Raji (cell line): ENCODE data around the gene PPP1R3D.

Experiments
- POLR2A ChIP-seq: IDR thresholded peaks from 2 replicates; pipeline ENCODE4 v1.6.1; 2011; ENCODE audit warnings: low read depth, low read length, control low read depth; ENCODE audit not compliant: insufficient read depth

Gene PPP1R3D

GRCh38 chr20:59937150-59937549 is 3.0 kb downstream of the PPP1R3D start:
- no peak for TF ChIP-seq POLR2A

DNA sequence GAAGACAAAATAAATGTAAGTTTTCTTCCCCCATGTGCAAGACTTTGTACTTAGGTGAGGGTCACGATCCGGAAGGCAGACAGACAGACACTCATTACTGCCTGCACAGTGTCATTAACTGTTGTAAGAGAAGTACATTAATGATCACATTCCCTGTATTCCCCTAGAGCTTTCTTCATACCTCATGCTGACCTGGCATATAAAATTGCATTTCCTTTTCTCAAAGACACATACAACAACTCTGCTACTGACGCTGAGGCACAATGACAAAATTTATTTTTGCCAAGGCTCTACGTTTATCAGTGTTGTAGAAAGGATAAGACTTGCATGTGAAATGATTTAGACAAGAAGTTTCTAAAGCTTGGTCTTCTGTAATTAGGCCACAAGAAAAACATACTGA is 3.7 kb downstream of the PPP1R3D start:
- no peak for TF ChIP-seq POLR2A

DNA sequence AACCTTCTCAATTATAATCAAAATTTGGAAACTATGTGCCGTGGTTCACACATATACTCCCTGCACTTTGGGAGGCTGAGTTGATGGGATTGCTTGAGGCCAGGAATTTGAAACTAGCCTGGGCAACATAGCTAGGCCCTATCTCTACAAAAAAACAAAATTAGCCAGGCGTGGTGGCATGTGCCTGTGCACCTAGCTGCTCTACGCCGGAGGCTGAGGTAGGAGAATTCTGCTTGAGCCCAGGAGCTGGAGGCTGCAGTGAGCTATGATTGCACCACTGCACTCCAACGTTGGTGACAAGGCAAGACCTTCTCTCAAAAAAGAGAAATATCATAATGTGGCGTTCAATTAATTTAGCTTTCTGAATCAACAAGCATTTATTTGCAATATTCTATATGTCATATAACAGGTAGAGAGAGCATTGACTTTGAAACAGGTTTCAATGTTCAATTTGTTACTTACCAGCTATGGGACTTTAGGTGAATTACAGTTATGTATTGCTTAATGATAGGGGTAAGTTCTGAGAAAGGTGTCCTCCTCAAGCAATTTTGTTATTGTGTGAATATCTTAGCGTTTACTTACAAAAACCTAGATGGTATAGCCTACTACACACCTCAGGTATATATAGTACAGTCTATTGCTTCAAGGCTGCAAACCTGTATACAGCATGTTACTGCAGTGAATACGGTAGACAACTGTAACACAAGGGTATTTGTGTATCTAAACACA is 4.5 kb downstream of the PPP1R3D start:
- no peak for TF ChIP-seq POLR2A

DNA sequence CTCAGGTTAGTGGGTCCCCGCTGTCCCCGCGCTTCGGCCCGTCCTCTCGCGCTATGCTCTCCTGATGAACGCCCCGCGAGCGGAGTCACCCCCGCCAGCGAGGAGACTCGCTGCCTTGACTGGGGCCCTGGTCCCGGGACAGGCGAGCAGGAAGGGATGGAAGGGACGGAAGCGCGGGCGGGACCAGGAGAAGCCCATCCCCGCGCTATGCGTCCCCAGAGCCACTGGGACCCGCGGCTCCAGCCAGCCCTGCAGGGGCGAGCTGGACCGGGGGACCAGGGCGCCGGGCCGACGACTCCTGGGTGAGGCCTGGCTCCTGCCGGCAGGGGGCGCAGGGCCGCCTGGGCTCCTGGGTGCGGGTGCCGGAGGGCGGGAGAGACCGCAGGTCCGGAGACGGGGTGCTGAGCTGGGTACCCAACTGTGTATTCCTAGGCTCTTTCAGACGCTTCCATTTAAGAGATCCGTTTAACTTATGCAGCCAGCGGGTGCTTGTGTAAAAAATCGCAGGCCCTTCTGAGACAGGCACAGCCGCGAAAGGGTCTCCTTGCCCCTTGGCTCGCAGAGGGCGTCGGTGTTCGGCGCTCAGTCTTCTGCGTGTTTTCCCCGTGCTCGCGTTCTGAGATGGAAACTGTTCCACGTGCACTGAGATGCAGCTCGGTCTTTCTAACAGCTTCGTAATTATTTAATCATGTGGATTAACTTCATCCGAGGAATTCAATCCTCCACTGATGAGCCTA is 6.1 kb downstream of the PPP1R3D start:
- TF ChIP-seq POLR2A: no peak

DNA sequence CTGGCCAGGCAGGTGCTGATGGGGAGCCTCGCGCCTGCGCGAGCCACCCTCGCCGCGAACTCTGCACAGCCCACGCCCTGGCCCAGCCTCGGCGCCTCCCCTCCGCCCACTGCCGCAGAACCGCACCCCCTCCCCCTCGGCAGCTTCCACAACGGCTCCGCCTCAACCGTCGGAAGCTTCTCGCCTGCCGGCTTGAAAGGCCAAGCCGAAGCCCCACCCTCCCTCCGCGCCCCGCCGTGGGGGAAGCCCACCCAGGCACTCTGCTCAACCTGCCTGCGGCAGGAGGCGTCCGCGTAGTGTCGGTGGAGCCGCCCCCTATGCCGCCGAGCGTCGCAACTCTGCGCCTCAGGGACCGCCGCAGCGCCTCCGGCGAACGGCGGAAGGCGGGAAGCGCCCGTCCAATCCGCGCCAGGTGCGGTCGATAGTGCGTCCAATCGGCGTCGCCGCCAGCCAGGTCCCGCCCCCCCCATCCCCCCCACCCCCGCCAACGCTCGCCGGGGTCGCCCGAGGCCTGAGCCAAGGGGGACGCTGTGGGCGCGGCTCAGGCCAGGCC is 6.7 kb downstream of the PPP1R3D start, which contains the start of gene SYCP2:
SYCP2 (minus strand) TSS at position 342 of the 553 bp plus-strand sequence. CDS start 11,224 bp downstream, outside the sequence.
- no peak for TF ChIP-seq POLR2A

GRCh38 chr20:59932616-59933295 is 7.3 kb downstream of the PPP1R3D start:
- no peak for TF ChIP-seq POLR2A

- TF ChIP-seq POLR2A: no peak
Observed at GRCh38 chr20:59931511-59932312, 8.4 kb downstream of the PPP1R3D start.

DNA sequence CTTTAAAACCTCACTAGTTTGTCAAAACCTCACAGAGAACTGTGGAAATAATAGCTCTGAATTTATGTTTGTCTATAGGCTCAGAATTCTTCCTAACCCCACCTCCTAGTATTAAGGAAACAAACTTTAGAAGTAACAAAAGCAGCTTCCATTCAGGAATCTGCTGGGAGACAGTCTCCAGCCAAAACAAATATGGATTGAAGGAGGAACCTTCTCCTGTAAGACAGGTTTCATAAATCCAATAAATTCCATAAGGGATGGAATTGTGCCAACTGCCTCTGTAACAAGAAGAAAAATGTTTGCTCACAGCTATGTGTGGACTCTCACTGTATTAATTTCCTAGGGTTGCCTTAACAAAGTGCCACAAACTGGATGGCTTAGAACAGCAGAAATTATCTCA is 14.2 kb downstream of the PPP1R3D start:
- TF ChIP-seq POLR2A: no peak

- no peak for TF ChIP-seq POLR2A
Observed at GRCh38 chr20:59925359-59925758, 14.7 kb downstream of the PPP1R3D start.

- no peak for TF ChIP-seq POLR2A
Observed at GRCh38 chr20:59923514-59923913, 16.6 kb downstream of the PPP1R3D start.

DNA sequence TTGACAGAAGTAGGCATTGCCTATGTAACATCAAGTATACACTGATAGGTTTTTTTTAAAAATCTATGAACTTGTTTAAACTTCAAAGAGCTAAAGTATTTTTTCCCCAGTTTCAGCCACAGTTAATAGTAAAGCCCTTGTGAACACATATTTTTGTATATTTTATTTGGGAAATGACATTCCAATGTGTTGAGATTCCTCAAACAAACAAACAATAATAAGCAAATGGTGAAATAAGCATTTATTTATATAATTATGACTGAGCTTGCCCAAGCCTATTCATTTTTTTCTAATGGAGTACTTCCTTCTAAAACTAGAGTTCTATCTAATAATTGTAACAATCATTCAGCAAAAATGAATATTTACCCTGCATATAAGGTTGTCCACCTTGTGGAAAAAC is 19.2 kb downstream of the PPP1R3D start:
- no peak for TF ChIP-seq POLR2A

DNA sequence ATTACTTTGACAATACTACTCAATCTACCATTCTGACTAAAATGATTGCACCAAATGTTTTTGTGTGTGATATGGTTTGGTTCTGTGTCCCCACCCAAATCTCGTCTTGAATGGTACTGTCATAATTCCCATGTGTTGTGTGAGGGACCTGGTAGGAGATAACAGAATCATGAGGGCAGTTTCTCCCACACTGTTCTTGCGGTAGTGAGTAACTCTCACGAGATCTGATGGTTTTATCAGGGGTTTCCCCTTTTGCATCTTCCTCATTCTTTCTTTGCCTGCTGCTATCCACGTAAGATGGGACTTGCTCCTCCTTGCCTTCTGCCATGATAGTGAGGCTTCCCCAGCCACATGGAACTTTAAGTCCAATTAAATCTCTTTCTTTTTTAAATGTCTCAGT is 27.5 kb downstream of the PPP1R3D start:
- no peak for TF ChIP-seq POLR2A

- no peak for TF ChIP-seq POLR2A
Observed at GRCh38 chr20:59911041-59911440, 29.1 kb downstream of the PPP1R3D start.

- TF ChIP-seq POLR2A: no peak
Observed at GRCh38 chr20:59908855-59909254, 31.2 kb downstream of the PPP1R3D start.

- TF ChIP-seq POLR2A: no peak
Observed at GRCh38 chr20:59903621-59904020, 36.5 kb downstream of the PPP1R3D start.
